NCI-H526 treated with DMSO at 0.1 percent for 48 hours (cell line): ENCODE results near the gene LPP.
"Not testable (repeated sequence)": the region's sequence is repeated elsewhere in the genome, so short reads cannot be mapped to it uniquely, and the experiment has no call there.

Experiments
- DNase-seq: peaks from one replicate; lab custom pipeline; 2025; lab: John Stamatoyannopoulos, UW

Gene LPP

GRCh38 chr3:188401244-188401993 is 247.5 kb downstream of the LPP start:
- no peak for DNase-seq

GRCh38 chr3:188402229-188402628 is 248.3 kb downstream of the LPP start:
- no peak for DNase-seq

GRCh38 chr3:188403404-188403803 is 249.4 kb downstream of the LPP start:
- no peak for DNase-seq

GRCh38 chr3:188404124-188404523 is 250.2 kb downstream of the LPP start:
- no peak for DNase-seq

GRCh38 chr3:188404701-188405100 is 250.7 kb downstream of the LPP start:
- DNase-seq, result no peak

- no peak for DNase-seq
These were observed 253.4 kb downstream of the LPP start for GRCh38 chr3:188407158-188407880.

GRCh38 chr3:188408831-188409230 is 254.9 kb downstream of the LPP start:
- no peak for DNase-seq

- no peak for DNase-seq
These were observed 257.8 kb downstream of the LPP start for GRCh38 chr3:188411750-188412149.

GRCh38 chr3:188415196-188415595 is 261.2 kb downstream of the LPP start:
- DNase-seq, result no peak

GRCh38 chr3:188416041-188416440 is 262.1 kb downstream of the LPP start:
- no peak for DNase-seq

GRCh38 chr3:188417271-188417696 is 263.3 kb downstream of the LPP start:
- DNase-seq, result no peak

GRCh38 chr3:188417766-188418165 is 263.8 kb downstream of the LPP start:
- no peak for DNase-seq

- DNase-seq, result no peak
These were observed 267.3 kb downstream of the LPP start for GRCh38 chr3:188421151-188421821.

- no peak for DNase-seq
These were observed 268.0 kb downstream of the LPP start for GRCh38 chr3:188421836-188422540.

- DNase-seq, result not testable (repeated sequence)
These were observed 274.0 kb downstream of the LPP start for GRCh38 chr3:188427981-188428380.

- DNase-seq, result no peak
These were observed 277.1 kb downstream of the LPP start for GRCh38 chr3:188431040-188431439.

- DNase-seq, result no peak
These were observed 277.6 kb downstream of the LPP start for GRCh38 chr3:188431553-188431952.

- no peak for DNase-seq
These were observed 279.0 kb downstream of the LPP start for GRCh38 chr3:188432802-188433520.

GRCh38 chr3:188433521-188434150 is 279.7 kb downstream of the LPP start:
- DNase-seq, result no peak

GRCh38 chr3:188434594-188434993 is 280.6 kb downstream of the LPP start:
- DNase-seq, result no peak

- no peak for DNase-seq
These were observed 281.3 kb downstream of the LPP start for GRCh38 chr3:188435266-188435665.
